Osteoblast (primary cell): ENCODE measurements around the gene HBG2. TPM values are rescaled to one million over a fixed set of nuclear protein-coding genes. Genes with fewer than 3 reads are reported as not detected.

ENCODE experiments used
- DNase-seq: peaks from one replicate; pipeline ENCODE4 v3.0.0; 2011; ENCODE audit warnings: low spot score, mixed read lengths; ENCODE audit not compliant: insufficient read length; ENCODE audit errors: missing footprints
- H2AFZ ChIP-seq: 2 replicates; pipeline ENCODE4 v1.6.0; 2011; ENCODE audit warnings: mild to moderate bottlenecking, low read length
- H3K27ac ChIP-seq: 2 replicates; pipeline ENCODE4 v1.5.1; 2011; ENCODE audit warnings: mild to moderate bottlenecking, low read depth, low read length, moderate library complexity
- H3K27me3 ChIP-seq: 2 replicates; pipeline ENCODE4 v1.6.0; 2012; ENCODE audit warnings: mild to moderate bottlenecking, control low read depth, inconsistent platforms, low read length, moderate library complexity; ENCODE audit not compliant: insufficient read depth
- H3K36me3 ChIP-seq: 2 replicates; pipeline ENCODE4 v1.5.1; 2011; ENCODE audit warnings: mild to moderate bottlenecking, low read length, control low read depth, moderate library complexity; ENCODE audit not compliant: insufficient read depth
- H3K4me1 ChIP-seq: 2 replicates; pipeline ENCODE4 v1.5.1; 2011; ENCODE audit warnings: mild to moderate bottlenecking, low read length, control low read depth, moderate library complexity; ENCODE audit not compliant: insufficient read depth
- H3K4me2 ChIP-seq: 2 replicates; pipeline ENCODE4 v1.6.0; 2011; ENCODE audit warnings: mild to moderate bottlenecking, low read length; ENCODE audit not compliant: insufficient read depth
- H3K4me3 ChIP-seq: fragments of 200-600 bp; sonication (generic); 3 replicates; pipeline ENCODE4 v1.5.1; 2012; ENCODE audit warnings: mild to moderate bottlenecking, low read length, inconsistent platforms; ENCODE audit not compliant: insufficient read depth
- H3K79me2 ChIP-seq: 2 replicates; pipeline ENCODE4 v1.6.0; 2012; ENCODE audit warnings: mild to moderate bottlenecking, low read length, control low read depth, inconsistent platforms; ENCODE audit not compliant: insufficient read depth
- H3K9me3 ChIP-seq: 2 replicates; pipeline ENCODE4 v1.5.1; 2011; ENCODE audit warnings: low read depth, low read length, control low read depth
- H4K20me1 ChIP-seq: 2 replicates; pipeline ENCODE4 v1.6.0; 2012; ENCODE audit warnings: mild to moderate bottlenecking, low read length, control low read depth; ENCODE audit not compliant: insufficient read depth
- CTCF ChIP-seq: IDR thresholded peaks from 2 replicates; pipeline ENCODE4 v1.5.1; 2011; ENCODE audit warnings: mild to moderate bottlenecking, low read depth, low read length, moderate library complexity; ENCODE audit errors: extremely low read depth
- total RNA-seq: library from RNA; depleted of rRNA; stranded (reverse); fragments of >200 nt; gene quantifications from 2 replicates; pipeline ENCODE4 v1.2.3, GENCODE V29; 2012

Gene HBG2
- total RNA-seq, 1 donor = not detected

GRCh38 chr11:5235364-5236095, 19.1 kb downstream of the HBG2 start:
- no peak overlapping the region for H2AFZ ChIP-seq
- no peaks in the 10 kb centered on the region for H4K20me1 ChIP-seq
- no peaks in the 10 kb centered on the region for H3K27me3 ChIP-seq
- no peak overlapping the region for H3K4me2 ChIP-seq
- H3K4me1 ChIP-seq = no peaks in the 10 kb centered on the region
- no peaks in the 10 kb centered on the region for H3K36me3 ChIP-seq
- no peak for TF ChIP-seq CTCF
- no peaks in the 10 kb centered on the region for H3K79me2 ChIP-seq
- H3K4me3 ChIP-seq = no peak overlapping the region
- DNase-seq = no peak
- H3K9me3 ChIP-seq = no peaks in the 10 kb centered on the region
- no peak overlapping the region for H3K27ac ChIP-seq

- Histone ChIP-seq H2AFZ (peak within 1 kb of the TSS; percentile 67), H3K36me3 (no peaks in the 10 kb centered on the region), H3K4me1 (no peaks in the 10 kb centered on the region), H3K9me3 (no peaks in the 10 kb centered on the region), H3K27ac (no peak within 1 kb of the TSS), H3K4me2 (peak within 1 kb of the TSS; percentile 42), H3K27me3 (no peaks in the 10 kb centered on the region), H3K4me3 (no peak within 1 kb of the TSS), H4K20me1 (no peaks in the 10 kb centered on the region), H3K79me2 (no peaks in the 10 kb centered on the region)
- peak; percentile 57 for DNase-seq
- TF ChIP-seq CTCF = no peak
Observed at GRCh38 chr11:5234381-5234834, 20.2 kb downstream of the HBG2 start, which contains the start of gene HBD. TSS of gene HBD (minus strand) at chr11:5234483. CDS start at chr11:5234433, 50 bp downstream.

- Histone ChIP-seq H3K27ac (no peak overlapping the region), H3K9me3 (no peaks in the 10 kb centered on the region), H2AFZ (no peak overlapping the region), H3K27me3 (no peaks in the 10 kb centered on the region), H3K4me2 (no peak overlapping the region), H4K20me1 (no peaks in the 10 kb centered on the region), H3K36me3 (no peaks in the 10 kb centered on the region), H3K79me2 (no peaks in the 10 kb centered on the region), H3K4me1 (no peaks in the 10 kb centered on the region), H3K4me3 (no peak overlapping the region)
- no peak for DNase-seq
- TF ChIP-seq CTCF = no peak
Observed at GRCh38 chr11:5233307-5233706, 21.3 kb downstream of the HBG2 start.

- peak; percentile 2 for DNase-seq
- Histone ChIP-seq H3K36me3 (no peaks in the 10 kb centered on the region), H3K27ac (no peak overlapping the region), H3K4me2 (no peak overlapping the region), H3K4me1 (no peaks in the 10 kb centered on the region), H4K20me1 (no peaks in the 10 kb centered on the region), H2AFZ (no peak overlapping the region), H3K9me3 (no peaks in the 10 kb centered on the region), H3K79me2 (no peaks in the 10 kb centered on the region), H3K27me3 (no peaks in the 10 kb centered on the region), H3K4me3 (no peak overlapping the region)
- no peak for TF ChIP-seq CTCF
Observed at GRCh38 chr11:5232821-5233220, 21.8 kb downstream of the HBG2 start.
